ENCODE data around the gene DGKB. TPM values are rescaled to one million over a fixed set of nuclear protein-coding genes. Genes with fewer than 3 reads are reported as not detected.

The DGKB gene
- total RNA-seq, 1 donor from 2014 or later, result 0.32 TPM

DNA sequence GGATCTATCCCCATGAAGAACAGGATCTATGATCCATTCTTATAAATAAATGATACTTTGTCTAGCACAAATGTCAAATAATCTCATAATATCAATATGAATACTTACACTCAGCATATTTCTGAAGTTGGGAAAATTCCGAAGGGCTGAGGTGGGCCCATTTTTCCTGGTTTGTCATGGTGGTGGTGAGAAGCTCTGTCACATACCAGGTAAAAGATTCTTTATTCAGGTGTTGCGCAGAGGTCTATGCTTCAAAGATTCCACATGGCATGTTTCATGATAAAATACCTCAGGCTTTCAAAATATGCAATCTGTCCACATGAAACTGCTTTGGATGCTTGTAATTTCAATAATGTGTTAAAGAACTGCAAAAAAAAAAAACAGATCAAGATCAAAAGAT is 61.5 kb downstream of the DGKB start:
- TF ChIP-seq, protein P1, sequence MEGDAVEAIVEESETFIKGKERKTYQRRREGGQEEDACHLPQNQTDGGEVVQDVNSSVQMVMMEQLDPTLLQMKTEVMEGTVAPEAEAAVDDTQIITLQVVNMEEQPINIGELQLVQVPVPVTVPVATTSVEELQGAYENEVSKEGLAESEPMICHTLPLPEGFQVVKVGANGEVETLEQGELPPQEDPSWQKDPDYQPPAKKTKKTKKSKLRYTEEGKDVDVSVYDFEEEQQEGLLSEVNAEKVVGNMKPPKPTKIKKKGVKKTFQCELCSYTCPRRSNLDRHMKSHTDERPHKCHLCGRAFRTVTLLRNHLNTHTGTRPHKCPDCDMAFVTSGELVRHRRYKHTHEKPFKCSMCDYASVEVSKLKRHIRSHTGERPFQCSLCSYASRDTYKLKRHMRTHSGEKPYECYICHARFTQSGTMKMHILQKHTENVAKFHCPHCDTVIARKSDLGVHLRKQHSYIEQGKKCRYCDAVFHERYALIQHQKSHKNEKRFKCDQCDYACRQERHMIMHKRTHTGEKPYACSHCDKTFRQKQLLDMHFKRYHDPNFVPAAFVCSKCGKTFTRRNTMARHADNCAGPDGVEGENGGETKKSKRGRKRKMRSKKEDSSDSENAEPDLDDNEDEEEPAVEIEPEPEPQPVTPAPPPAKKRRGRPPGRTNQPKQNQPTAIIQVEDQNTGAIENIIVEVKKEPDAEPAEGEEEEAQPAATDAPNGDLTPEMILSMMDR (IDR thresholded peaks at IDR 0.05), result no peak
- H3K36me3 Mint-ChIP-seq (ENCODE audit: unreplicated experiment), result no peaks in the 10 kb centered on the region
- peaks cover 38% of the 10 kb centered on the region for H3K4me1 Mint-ChIP-seq (ENCODE audit: unreplicated experiment)
- H3K4me3 Mint-ChIP-seq (ENCODE audit: unreplicated experiment), result no peak overlapping the region
- peak overlapping the region; percentile 24 for H3K27ac Mint-ChIP-seq (ENCODE audit: unreplicated experiment)
- no peaks in the 10 kb centered on the region for H3K9me3 Mint-ChIP-seq (ENCODE audit: unreplicated experiment)
- no peak for DNase-seq (ENCODE audit: extremely low spot score, unreplicated experiment)
- H3K27me3 Mint-ChIP-seq (ENCODE audit: unreplicated experiment), result no peaks in the 10 kb centered on the region

DNA sequence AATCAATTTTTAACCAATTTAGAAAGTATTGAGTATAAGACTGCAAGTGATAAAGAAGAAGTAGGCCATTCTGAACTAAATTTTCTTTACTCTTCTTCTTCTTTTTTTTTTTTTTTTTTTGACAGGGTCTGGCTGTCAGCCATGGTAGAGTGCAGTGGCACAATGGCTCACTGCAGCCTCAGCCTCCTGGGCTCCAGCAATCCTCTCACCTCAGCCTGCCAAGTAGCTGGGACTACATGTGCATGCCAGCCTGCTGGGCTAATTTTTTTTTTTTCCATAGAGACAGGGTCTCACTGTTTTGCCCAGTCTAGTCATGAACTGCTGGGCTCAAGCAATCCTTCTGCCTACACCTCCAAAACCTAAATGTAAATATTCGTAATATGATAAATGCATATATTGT is 63.2 kb downstream of the DGKB start:
- TF ChIP-seq, protein P1 (IDR thresholded peaks at IDR 0.05), result no peak
- DNase-seq (ENCODE audit: extremely low spot score, unreplicated experiment), result no peak
- peaks cover 56% of the 10 kb centered on the region for H3K4me1 Mint-ChIP-seq (ENCODE audit: unreplicated experiment)
- H3K4me3 Mint-ChIP-seq (ENCODE audit: unreplicated experiment), result no peak overlapping the region
- no peaks in the 10 kb centered on the region for H3K36me3 Mint-ChIP-seq (ENCODE audit: unreplicated experiment)
- H3K27me3 Mint-ChIP-seq (ENCODE audit: unreplicated experiment), result no peaks in the 10 kb centered on the region
- no peaks in the 10 kb centered on the region for H3K9me3 Mint-ChIP-seq (ENCODE audit: unreplicated experiment)
- H3K27ac Mint-ChIP-seq (ENCODE audit: unreplicated experiment), result no peak overlapping the region

DNA sequence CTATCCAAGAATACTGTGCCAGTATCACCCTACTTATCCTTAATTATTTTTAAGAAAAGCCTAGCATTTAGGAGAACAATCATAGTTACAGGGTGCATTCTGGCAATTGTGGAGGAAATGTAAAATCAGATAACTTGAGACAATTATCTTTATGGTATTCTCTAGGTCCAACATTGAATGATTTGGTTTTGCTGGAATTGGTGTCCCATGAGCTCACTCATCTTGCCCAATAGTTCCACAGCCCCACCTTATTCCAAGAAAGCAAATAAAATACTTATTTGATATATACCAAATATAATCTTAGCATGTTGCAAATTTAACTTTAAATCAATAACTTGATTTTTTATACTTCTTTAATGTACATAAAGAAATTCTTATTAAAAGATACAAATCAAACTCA is 65.3 kb downstream of the DGKB start:
- Mint-ChIP-seq H3K27ac (ENCODE audit: unreplicated experiment) (no peak overlapping the region), H3K4me1 (ENCODE audit: unreplicated experiment) (peaks cover 60% of the 10 kb centered on the region)
- DNase-seq (ENCODE audit: extremely low spot score, unreplicated experiment), result no peak

DNA sequence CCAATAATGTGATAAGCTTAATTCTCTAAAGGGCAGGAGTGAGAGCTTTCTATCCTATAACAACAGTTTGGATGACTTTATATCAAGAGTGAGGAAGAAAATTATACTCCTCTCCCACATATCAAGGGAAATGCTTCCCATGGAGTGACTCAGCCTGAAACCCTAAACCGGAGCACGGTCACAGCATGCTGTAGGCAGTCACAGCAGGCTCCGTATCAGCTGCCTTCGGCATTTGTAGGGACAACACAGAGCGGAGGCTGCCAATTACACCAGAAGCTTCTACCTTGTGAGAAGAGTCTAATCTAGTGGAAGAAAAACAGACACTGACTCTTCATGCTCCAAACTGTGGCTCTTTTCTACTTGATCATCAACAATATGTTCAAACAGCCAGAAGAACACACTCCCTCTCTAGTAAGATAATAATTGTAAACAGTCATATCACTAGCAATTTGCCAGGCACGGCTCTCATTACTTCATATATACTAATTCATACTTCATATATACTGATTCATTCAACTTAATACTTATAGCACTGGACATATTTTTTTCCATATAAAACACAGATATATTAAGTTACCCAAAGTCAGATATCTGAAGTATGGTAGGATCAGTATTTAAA is 65.9 kb downstream of the DGKB start:
- H3K9me3 Mint-ChIP-seq (ENCODE audit: unreplicated experiment), result no peaks in the 10 kb centered on the region
- no peaks in the 10 kb centered on the region for H3K36me3 Mint-ChIP-seq (ENCODE audit: unreplicated experiment)
- no peaks in the 10 kb centered on the region for H3K27me3 Mint-ChIP-seq (ENCODE audit: unreplicated experiment)
- TF ChIP-seq, protein P1 (IDR thresholded peaks at IDR 0.05), result no peak
- DNase-seq (ENCODE audit: extremely low spot score, unreplicated experiment), result peak; percentile 84
- peak overlapping the region; percentile 88 for H3K27ac Mint-ChIP-seq (ENCODE audit: unreplicated experiment)
- peak overlapping the region; percentile 33 for H3K4me3 Mint-ChIP-seq (ENCODE audit: unreplicated experiment)
- peaks cover 56% of the 10 kb centered on the region for H3K4me1 Mint-ChIP-seq (ENCODE audit: unreplicated experiment)

More for the DNA sequence above, 65.3 kb downstream of the DGKB start:
- Mint-ChIP-seq H3K9me3 (ENCODE audit: unreplicated experiment) (no peaks in the 10 kb centered on the region), H3K36me3 (ENCODE audit: unreplicated experiment) (no peaks in the 10 kb centered on the region), H3K4me3 (ENCODE audit: unreplicated experiment) (no peak overlapping the region), H3K27me3 (ENCODE audit: unreplicated experiment) (no peaks in the 10 kb centered on the region)
- TF ChIP-seq, protein P1 (IDR thresholded peaks at IDR 0.05), result no peak

DNA sequence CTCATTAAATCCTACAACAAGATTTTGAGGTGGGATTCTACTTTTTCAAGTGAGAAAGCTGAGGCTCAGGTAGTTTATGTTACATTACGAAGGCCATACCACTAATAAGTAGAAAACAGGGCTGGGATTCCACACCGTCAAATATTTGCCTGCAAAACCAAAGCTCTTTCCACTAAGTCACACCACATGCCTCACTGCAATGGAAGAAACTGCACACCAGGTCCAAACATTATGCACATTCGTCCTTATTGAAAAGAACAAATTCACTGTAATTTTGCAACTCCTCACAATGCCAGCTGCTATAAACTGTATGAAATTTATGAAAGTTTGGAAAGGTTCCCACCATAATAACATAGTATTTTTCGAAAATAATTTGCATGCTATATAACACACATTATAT is 66.5 kb downstream of the DGKB start:
- H3K36me3 Mint-ChIP-seq (ENCODE audit: unreplicated experiment), result no peaks in the 10 kb centered on the region
- peak overlapping the region; percentile 88 for H3K27ac Mint-ChIP-seq (ENCODE audit: unreplicated experiment)
- H3K27me3 Mint-ChIP-seq (ENCODE audit: unreplicated experiment), result no peaks in the 10 kb centered on the region
- TF ChIP-seq, protein P1 (IDR thresholded peaks at IDR 0.05), result no peak
- peaks cover 52% of the 10 kb centered on the region for H3K4me1 Mint-ChIP-seq (ENCODE audit: unreplicated experiment)
- no peak for DNase-seq (ENCODE audit: extremely low spot score, unreplicated experiment)
- no peak overlapping the region for H3K4me3 Mint-ChIP-seq (ENCODE audit: unreplicated experiment)
- no peaks in the 10 kb centered on the region for H3K9me3 Mint-ChIP-seq (ENCODE audit: unreplicated experiment)

All from osteocyte (in vitro differentiated cells).